Sigmoid colon (tissue), 4 donors: ENCODE data around the gene SDCCAG8.

ENCODE experiments used
- CTCF ChIP-seq, 4 experiments: fragments of 450-650 bp in 3 of 4; fragments of 200-600 bp in 1 of 4; IDR thresholded peaks; one replicate each; pipeline ENCODE4 v1.5.1; 2016 to 2019; ENCODE audit warnings: antibody characterized with exemption in 4 of 4, mild to moderate bottlenecking in 3 of 4, moderate library complexity in 2 of 4
- EP300 ChIP-seq, 4 donors: sonication (generic); formaldehyde crosslinking; IDR thresholded peaks; one replicate each; pipeline ENCODE4 v1.6.1; 2017; ENCODE audit warnings: antibody characterized with exemption in 4 of 4
- POLR2A ChIP-seq, 2 donors: fragments of 450-650 bp; IDR thresholded peaks; one replicate each; pipeline ENCODE4 v1.6.1; 2016; ENCODE audit warnings: antibody characterized with exemption in 2 of 2, mild to moderate bottlenecking in 2 of 2, moderate library complexity in 2 of 2
- POLR2AphosphoS5 ChIP-seq, 4 donors: sonication (generic); formaldehyde crosslinking; IDR thresholded peaks; one replicate each; pipeline ENCODE4 v1.6.1; 2017; ENCODE audit warnings: antibody characterized with exemption in 4 of 4

DNA sequence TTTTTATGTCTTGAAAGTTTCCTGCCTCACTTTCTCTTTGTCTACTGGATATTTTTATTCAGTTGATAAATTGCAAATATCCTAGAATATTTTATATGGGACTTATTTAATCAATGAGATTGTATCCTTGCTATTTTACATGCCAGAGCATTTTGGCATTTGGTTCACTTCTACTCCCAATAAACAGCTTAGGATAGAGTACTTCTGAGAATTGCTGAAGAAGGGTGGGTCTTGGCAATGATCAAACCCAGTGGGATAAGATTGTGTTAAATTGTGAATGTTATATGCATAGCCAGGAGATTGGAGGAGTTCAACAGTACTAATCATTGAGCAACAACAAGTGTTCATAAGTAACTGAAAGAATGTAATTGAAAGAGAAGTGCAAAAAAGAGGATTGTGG is 60.1 kb downstream of the SDCCAG8 start:
- no peak for TF ChIP-seq POLR2A (IDR thresholded peaks at IDR 0.05)
- no peak for TF ChIP-seq CTCF (IDR thresholded peaks at IDR 0.05)
- no peak for TF ChIP-seq EP300 (IDR thresholded peaks at IDR 0.05)
- no peak for TF ChIP-seq POLR2AphosphoS5 (IDR thresholded peaks at IDR 0.05)
